ENCODE measurements around the gene LRRC8C. TPM values are rescaled to one million over a fixed set of nuclear protein-coding genes. Genes with fewer than 3 reads are reported as not detected.
"Not testable (repeated sequence)": the region's sequence is repeated elsewhere in the genome, so short reads cannot be mapped to it uniquely, and the experiment has no call there.

The LRRC8C gene
- total RNA-seq, 1 donor from 2014 or later, result 4.6 TPM

- TF ChIP-seq CTCF (conservative IDR thresholded peaks at IDR 0.05), result no peak
- H3K4me3 Mint-ChIP-seq, result no peak overlapping the region
- H3K9me3 Mint-ChIP-seq, result no peaks in the 10 kb centered on the region
- DNase-seq (ENCODE audit: low read depth, low spot score), result no peak
- peaks cover 5% of the 10 kb centered on the region for H3K36me3 Mint-ChIP-seq (ENCODE audit: low read depth)
- H3K27ac Mint-ChIP-seq (ENCODE audit: unreplicated experiment), result no peak overlapping the region
- peaks cover 20% of the 10 kb centered on the region for H3K4me1 Mint-ChIP-seq
- no peaks in the 10 kb centered on the region for H3K27me3 Mint-ChIP-seq (ENCODE audit: low read depth)
Observed at GRCh38 chr1:89589515-89589914, 43.4 kb upstream of the LRRC8C start.

GRCh38 chr1:89590341-89591080 is 42.4 kb upstream of the LRRC8C start:
- Mint-ChIP-seq H3K27me3 (ENCODE audit: low read depth) (no peaks in the 10 kb centered on the region), H3K27ac (ENCODE audit: unreplicated experiment) (no peak overlapping the region), H3K4me1 (peaks cover 20% of the 10 kb centered on the region), H3K4me3 (no peak overlapping the region), H3K36me3 (ENCODE audit: low read depth) (no peaks in the 10 kb centered on the region), H3K9me3 (no peaks in the 10 kb centered on the region)
- TF ChIP-seq CTCF (conservative IDR thresholded peaks at IDR 0.05), result no peak
- no peak for DNase-seq (ENCODE audit: low read depth, low spot score)

- not testable (repeated sequence) for H3K4me3 Mint-ChIP-seq; H3K27ac Mint-ChIP-seq (ENCODE audit: unreplicated experiment); H3K9me3 Mint-ChIP-seq; H3K27me3 Mint-ChIP-seq (ENCODE audit: low read depth); DNase-seq (ENCODE audit: low read depth, low spot score); H3K36me3 Mint-ChIP-seq (ENCODE audit: low read depth); H3K4me1 Mint-ChIP-seq
Observed at GRCh38 chr1:89592861-89593302, 40.0 kb upstream of the LRRC8C start.

GRCh38 chr1:89594096-89594740 is 38.7 kb upstream of the LRRC8C start:
- no peaks in the 10 kb centered on the region for H3K36me3 Mint-ChIP-seq (ENCODE audit: low read depth)
- DNase-seq (ENCODE audit: low read depth, low spot score), result no peak
- H3K4me3 Mint-ChIP-seq, result no peak overlapping the region
- H3K27ac Mint-ChIP-seq (ENCODE audit: unreplicated experiment), result no peak overlapping the region
- H3K9me3 Mint-ChIP-seq, result no peaks in the 10 kb centered on the region
- H3K27me3 Mint-ChIP-seq (ENCODE audit: low read depth), result no peaks in the 10 kb centered on the region
- TF ChIP-seq CTCF (conservative IDR thresholded peaks at IDR 0.05), result no peak
- H3K4me1 Mint-ChIP-seq, result peaks cover 6% of the 10 kb centered on the region

- no peaks in the 10 kb centered on the region for H3K36me3 Mint-ChIP-seq (ENCODE audit: low read depth)
- no peak overlapping the region for H3K4me3 Mint-ChIP-seq
- no peak for DNase-seq (ENCODE audit: low read depth, low spot score)
- no peak for TF ChIP-seq CTCF (conservative IDR thresholded peaks at IDR 0.05)
- H3K27ac Mint-ChIP-seq (ENCODE audit: unreplicated experiment), result no peak overlapping the region
- no peaks in the 10 kb centered on the region for H3K9me3 Mint-ChIP-seq
- H3K4me1 Mint-ChIP-seq, result peaks cover 6% of the 10 kb centered on the region
- no peaks in the 10 kb centered on the region for H3K27me3 Mint-ChIP-seq (ENCODE audit: low read depth)
Observed at GRCh38 chr1:89596698-89597097, 36.2 kb upstream of the LRRC8C start.
